ENCODE data around the gene ZNF500.

The ZNF500 gene

DNA sequence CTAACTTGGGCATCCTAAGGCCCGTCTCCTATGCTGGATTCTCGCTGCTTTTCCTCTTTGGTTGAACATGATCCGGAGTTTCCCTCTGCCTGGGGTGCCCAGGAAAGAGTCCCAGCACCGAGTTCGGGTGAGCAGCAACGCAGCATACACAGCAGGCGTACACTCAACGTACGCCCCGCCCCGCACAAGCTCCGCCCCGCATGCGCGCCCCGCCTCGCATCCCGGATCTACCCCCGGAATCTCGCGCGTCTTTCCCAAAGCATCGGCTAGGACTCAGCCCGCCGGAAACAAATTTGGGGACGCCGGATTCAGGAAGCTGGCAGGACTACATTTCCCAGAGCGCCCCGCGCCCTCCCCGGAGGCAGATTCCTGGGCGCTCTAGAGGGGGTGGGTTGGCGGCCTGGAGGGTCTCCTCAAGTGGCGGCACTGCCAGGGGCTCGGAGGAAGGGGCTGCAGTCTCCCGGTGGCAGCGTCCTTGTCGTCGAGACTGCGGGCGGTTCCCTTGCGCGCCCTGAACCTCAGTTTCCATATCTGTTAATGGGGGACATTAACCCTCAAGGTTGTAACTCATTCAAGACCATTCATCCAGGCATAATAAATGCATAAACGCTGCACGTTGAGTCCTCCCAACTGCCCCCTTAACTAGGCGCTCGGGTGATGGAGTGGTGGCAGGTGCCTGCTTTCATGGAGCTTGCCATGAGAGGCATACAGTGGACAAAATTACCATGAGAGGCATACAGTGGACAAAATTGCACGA, 1.8 kb upstream of the ZNF500 start:
- DNase-seq: peak; percentile 98

DNA sequence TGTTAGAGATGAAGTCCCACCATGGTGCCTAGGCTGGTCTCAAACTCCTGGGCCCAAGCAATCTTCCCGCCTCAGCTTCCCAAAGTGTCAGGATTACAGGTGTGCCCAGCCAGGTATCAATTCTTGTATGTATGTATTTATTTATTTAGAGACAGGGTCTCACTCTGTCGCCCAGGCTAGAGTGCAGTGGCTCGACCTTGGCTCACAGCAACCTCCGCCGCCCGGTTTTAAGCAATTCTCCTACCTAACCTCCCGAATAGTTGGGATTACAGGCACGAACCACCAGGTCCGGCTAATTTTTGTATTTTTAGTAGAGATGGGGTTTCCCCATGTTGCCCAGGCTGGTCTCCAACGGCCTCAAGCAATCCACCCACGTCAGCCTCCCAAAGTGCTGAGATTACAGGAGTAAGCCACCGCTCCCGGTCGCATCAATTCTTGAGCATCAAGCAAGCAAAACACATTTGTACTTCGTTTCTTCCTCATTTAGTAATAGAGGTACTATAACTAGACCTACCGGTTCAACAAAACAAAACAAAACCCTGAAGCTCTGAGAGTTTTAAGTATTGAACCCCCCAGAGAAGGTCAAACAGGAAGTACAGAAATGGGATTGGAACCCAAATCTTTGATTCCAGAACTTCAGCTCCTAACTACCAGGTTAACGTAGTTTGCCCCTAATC, 1.0 kb upstream of the ZNF500 start:
- no peak for DNase-seq

DNA sequence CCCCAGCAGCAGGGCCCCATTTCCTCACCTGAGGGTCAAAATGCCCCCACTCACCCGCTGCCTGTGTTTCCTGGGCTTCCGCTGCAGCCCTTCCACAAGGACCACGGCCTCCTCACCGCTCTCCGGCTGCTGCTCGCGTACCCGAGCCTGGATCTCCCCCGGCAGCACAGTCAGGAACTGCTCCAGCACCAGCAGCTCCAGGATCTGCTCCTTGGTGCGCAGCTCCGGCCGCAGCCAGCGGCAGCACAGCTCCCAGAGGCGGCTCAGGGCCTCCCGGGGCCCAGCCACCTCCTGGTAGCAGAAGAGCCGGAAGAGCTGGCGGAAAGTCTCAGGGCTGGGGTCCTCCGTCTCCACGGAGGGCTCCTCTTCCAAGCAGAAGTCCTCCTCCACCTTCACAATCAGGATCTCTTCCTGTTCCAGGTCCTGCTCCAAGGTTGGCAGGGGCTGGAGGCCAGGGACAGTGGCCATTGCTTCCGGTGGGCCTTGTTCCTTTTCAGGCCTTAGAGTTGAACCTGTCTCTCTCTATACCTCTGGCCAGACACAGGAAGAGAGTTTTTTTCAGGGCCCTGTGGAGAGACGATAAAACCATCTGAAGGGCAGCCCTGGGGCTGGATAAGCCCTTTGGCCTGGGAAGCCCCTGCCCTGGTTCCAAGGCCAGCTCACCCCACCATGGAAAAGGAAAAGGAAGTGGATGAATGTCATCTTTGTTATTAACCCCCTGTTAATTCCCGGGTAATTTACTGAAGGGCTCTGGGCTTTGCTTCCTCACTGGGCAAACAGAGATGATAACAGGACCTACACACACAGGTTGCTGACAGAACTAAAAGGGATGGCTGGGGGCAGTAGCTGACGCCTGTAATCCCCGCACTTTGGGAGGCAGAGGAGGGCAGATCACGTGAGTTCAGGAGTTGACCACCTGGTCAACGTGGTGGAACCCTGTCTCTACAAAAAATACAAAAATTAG, 1.2 kb downstream of the ZNF500 start:
- DNase-seq: no peak

DNA sequence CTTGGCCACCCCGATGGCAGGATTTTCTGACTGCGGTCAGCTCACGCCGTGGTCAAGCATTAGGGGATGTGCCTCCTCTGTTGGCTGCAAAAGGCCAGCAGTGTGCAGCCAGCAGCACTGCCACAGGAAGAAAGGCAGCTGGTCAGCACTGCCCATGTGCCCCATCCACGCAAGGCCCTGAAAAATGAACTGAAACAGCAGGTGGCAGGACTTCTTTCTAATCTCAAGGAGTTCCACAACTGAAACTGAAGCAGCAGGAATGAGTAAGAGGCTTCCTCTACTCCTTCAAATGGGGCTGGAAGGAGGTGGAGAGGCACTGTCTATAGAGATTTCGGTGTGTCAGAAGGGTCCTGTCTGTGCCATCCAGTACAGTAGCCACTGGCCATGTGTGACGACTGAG, 3.2 kb downstream of the ZNF500 start:
- DNase-seq: no peak

DNA sequence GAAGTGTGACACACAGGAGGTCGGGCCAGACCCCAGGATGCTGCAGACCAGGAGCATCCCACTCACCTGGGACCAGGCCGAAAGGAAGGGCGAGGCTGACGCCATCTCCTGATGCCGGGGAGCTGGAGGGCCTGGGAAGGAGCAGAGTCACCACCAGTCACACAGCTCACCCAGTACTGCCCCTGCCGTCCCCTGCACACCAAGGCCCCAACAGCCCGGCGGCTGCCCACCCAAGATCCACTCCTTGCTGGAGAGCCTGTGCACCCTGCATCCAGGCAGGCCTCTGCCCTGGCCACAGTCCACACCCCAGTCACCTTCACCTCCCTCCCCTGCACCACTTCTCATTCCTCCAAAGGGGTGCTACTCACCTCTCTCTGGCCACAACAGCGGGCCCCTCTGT, 4.8 kb downstream of the ZNF500 start:
- DNase-seq: no peak

DNA sequence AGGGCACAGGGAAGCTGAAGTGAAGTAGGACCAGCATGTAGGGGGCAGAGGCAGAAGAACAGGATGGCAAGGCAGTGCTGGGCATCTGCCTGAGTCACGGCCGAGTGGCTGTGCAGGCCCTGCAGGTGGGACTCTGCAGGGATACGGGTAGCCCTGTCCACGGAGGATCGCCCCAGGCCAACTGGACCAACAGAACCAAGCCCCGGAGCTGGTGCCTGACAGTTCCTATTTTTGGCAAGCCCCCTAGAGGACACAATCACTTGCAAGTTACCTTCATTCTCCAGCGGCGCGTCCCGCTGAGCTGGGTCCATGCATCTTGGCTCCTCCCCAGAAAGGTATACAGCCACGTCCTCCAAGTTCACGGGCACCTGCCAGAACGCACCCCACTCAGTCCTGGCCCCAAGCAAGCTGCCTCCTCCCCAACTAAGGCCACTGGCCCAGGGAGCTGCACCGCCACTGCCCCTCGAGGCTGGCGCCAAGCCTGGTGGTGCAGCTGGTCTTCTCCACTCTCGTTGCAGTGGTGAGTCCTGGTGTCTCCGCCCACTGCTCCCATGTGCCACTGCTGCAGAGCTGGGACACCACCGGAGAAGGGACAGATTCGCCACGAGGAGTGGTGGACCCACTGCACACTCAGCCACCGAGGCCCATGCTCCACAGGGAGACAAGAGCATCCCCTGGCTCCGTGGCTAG, 6.6 kb downstream of the ZNF500 start:
- no peak for DNase-seq

DNA sequence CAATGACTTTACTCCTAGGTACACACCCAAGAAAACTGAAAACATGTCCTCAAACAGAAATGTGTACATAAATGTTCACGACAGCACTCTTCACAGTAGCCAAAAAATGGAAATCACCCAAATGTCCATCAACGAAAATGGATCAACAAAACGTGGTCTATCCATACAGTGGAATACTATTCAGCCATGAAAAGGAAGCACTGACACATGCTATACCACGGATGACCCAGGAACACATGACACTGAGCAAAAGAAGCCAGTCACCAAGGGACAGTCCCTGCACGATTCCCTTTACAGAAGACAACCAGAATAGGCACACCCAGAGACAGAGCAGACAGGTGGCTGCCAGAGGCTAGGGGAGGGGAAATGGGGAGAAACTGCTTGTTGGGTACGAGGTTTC, 11.3 kb downstream of the ZNF500 start:
- no peak for DNase-seq

DNA sequence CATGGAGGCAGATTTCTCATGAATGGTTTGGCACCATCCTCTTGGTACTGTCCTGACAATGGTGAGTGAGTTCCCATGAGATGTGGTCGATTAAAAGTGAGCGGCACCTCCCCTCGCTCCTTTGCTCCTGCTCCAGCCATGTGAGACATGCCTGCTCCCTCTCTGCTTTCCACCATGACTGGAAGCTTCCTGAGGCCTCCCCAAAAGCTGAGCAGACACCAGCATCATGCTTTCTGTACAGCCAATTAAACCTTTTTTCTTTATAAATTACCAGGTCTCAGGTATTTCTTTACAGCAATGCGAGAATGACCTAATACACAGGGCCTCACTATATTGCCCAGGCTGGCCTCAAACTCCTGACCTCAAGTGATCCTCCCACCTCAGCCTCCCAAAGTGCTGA, 12.1 kb downstream of the ZNF500 start:
- no peak for DNase-seq

DNA sequence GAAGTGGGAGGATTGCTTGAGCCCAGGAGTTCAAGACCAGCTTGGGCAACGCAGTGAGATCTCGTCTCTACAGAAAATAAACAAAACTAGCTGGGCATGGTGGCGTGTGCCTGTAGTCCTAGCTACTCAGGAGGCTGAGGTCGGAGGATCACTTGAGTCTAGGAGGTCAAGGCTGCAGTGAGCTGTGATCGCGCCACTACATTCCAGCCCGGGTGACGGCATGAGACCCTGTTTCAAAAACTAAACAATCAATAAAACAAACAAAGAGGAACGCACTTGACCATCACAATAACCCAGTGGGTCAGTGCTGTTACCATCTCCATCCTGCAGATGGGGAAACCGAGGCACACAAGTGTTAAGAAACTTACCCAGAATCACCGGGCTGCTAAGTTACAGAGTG, 13.7 kb downstream of the ZNF500 start:
- no peak for DNase-seq

DNA sequence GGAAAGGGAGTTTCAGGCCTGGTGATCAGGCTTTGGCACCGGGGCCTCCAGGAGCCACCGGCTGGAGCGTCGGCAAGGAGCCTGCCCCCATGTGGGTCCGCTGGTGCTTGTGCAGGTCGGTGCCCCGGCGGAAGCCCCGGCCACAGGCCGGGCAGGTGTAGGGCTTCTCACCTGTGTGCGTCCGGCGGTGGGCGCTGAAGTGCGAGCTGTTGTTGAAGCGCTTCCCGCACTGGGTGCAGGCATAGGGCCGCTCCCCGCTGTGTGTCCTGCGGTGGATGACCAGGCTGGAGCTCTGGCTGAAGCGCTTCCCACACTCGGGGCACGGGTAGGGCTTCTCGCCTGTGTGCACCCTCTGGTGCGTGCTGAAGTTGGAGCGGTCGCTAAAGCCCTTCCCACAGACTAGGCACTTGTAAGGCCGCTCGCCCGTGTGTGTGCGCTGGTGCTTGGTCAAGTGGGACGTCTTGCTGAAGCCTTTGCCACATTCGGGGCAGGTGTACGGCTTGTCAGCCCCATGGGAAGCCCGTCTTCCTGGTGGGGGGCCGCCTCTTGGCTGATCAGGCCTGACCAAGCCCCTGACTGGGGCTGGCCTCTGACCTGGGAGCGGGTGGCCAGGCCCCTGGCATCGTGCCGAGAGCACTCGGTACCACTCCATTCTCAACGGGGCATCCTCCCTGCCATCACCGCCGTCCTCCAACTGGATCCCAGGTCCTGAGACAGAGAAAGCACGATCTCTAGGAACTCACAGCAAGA, 14.4 kb downstream of the ZNF500 start:
- no peak for DNase-seq

DNA sequence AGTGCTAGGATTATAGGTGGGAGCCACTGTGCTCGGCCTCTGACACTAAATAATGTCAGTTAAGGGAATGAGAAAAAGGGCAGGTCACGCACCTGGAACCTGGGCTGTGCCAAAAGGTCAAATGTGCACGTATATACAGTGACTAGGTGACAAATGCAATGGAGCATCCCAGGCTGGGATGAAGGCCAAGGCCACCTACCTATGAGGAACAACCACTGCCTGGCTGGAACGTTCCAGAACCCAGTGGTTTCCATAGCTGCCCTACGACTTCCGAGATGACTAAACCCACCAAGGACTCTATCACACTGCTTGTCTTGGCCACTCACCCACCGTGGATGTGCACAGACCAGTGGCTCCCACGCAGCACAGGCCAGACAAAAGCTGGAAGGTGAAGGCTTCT, 16.1 kb downstream of the ZNF500 start:
- DNase-seq: no peak

DNA sequence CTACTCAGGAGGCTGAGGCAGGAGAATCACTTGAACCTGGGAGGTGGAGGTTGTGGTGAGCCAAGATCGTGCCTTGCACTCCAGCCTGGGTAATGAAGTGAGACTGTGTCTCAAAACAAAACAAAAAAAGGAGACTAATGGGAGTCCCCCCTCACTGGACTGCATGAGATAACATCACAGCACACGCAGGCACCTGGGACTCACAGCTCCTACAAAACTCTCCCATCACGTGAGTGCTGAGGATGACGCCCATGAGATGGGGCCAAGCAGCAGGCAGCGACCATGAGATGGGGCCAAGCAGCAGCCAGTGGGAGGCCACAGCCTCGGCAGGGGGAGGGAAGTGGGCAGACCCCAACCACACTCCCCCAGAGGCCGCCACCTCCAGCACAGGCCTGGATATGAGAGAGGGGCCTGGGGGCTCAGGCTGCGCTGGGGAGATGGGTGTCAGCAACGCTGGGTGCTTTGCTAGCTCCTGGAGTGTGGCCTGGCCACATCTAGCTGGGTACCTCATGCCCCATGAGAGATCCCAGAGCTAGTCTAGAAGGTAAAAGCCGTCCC, 17.2 kb downstream of the ZNF500 start:
- no peak for DNase-seq

DNA sequence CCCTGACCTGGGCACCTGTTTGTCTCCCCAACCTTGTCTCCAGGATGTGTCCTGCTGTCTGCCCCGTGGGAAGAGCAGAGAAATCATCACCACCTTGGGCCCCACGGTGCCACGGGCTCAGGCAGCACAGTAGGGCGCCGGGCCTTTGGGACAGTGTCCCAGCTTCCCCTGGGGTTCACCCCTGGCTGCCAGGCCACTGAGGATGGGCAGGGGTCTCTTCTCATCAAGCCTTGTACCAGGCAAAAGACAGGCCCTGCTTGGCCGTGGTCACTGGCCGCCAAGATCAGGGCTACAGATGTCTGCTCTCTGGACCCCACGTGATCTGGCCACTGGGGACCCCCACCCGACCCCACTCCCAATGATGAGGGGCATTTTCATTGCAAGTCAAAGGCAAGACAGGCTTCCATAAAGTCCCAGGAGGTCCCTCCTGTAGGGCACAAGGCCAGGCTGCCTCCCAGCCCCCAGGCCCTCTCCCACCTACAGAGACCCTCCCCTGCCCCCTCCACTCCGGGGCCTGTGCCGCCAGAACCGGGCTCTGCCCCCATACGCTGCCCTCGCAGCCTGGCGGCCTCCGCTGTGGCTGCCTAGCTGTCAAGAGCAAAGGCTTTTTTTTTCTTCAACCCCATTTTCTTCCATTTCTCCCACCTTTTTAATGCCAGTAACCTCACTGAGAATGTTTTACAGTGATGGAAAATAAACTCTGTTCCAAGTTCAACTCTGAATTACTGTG, 18.1 kb downstream of the ZNF500 start:
- DNase-seq: no peak

DNA sequence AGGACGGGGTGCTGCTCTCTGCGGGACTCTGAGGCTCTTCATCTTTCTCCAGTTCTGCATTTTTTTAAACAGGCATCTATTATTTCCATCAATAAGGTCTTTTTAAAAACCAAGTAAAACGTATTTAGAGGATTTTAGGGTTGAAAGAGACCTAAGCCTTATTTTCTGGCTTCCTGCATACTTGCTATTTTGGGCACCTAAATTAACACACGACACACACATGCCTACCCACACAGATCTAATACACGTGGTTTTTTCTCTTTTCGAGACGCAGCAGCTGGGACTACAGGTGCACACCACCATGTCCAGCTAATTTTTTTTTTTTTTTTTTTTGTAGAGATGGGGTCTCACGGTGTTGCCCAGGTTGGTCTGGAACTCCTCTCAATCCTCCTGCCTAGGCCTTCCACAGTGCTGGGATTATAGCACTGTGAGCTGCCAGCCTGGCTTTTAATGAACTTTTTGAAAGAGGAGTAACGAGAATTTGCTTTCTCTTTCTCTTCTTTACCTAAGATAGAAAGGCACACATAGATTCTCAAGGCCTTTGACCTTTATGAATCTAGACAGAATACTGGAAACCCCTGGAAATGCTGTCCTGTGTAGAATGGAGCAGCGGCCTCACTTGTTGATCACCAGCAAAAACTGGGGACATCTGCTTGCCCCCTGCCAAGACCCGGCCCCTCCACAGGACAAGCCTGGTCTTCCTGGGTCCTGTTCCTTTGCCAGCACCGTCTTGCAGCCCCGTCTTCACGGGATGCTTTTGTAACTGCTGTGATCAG, 18.9 kb downstream of the ZNF500 start:
- DNase-seq: no peak

DNA sequence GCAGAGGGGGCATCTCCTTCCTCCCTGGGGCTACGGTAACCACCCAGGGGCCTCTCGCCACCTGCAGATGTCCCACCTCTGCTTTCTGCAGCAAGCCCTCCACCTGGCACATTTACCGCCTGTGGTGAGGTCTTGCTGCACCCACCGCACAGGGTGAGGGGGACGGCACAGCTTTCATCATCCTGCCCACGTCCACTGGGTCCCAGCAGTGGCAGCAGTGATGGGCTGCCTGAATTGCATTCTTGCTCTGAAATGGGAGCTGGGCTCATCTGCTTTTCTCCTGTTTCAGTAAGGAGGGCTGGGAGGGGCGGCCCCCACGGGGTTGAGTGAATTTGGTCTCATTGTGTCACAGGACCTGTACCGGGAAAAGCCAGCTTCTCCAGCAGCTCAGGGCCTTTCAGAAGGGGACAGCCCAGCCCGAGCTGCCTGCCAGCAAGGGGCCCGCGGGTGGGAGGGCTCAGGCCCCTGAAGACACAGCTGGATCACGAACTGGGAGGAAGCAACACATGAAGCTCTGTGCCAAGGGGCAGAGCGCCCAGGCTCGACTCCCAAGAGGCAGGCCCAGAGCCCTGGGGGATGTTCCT, 19.9 kb downstream of the ZNF500 start:
- no peak for DNase-seq

DNA sequence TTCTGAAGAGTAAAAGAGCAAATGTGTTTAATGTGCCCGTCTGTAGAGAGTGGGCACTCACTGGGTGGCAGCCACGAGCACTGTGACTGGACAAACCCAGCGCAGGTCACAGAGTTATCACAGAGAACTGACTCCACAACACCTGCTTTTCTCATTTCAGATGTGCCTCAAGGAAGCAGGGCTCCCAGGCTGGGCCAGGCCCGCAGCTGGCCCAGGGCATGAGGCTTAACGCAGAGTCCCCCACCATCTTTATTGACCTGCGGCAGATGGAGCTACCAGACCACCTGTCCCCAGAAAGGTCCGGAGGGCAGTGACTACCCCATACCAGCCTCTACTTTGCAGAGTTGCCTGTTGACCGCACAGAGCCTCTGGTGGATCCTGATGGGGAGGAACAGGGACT, 20.7 kb downstream of the ZNF500 start:
- no peak for DNase-seq

DNA sequence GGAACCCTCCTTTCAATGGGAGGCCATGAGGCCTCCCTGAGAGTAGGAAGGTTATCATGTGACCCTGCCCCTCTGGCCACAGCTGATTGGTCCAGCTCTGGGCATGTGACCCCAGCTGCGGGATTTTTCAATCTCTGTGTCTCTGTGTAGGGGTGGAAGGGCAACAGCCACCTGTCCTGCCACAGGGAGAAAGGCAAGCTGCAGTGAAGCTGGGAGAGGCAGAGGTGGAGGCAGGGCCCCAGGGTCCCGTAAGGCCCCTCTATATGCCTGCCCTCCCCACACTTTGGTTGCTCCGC, 21.7 kb downstream of the ZNF500 start:
- DNase-seq: no peak

DNA sequence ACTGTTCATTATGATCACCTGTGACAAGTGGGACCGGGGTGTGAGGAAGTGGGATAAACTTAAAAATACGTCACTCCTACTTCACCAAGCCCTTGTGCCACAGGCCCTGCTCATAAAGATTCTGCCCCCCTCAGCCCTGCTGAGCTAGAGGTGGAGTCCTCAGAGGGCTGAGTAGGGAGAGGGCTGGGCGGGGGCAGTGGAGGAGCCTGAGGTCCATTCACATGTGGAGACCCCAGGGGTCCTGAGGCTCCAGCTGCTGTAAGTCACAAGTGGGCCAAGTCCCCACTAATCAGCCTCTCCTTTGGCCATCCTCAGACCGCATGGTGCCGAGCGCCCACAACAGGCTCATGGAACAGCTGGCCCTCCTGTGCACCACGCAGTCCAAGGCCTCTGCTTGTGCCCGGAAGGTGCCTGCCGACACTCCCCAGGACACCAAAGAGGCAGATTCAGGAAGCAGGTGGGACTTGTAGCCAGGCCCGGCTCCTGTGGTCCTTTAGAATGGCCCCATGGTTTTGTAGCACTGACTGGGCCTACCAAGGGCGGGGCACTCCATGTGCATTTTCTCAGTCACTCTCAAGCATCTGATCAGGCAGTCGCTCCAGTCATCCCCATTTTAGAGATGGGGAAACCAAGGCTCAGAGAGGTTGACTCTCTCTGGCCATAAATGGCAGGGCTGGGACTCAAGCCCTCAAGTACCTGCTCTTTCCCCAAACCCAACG, 22.2 kb downstream of the ZNF500 start:
- no peak for DNase-seq

DNA sequence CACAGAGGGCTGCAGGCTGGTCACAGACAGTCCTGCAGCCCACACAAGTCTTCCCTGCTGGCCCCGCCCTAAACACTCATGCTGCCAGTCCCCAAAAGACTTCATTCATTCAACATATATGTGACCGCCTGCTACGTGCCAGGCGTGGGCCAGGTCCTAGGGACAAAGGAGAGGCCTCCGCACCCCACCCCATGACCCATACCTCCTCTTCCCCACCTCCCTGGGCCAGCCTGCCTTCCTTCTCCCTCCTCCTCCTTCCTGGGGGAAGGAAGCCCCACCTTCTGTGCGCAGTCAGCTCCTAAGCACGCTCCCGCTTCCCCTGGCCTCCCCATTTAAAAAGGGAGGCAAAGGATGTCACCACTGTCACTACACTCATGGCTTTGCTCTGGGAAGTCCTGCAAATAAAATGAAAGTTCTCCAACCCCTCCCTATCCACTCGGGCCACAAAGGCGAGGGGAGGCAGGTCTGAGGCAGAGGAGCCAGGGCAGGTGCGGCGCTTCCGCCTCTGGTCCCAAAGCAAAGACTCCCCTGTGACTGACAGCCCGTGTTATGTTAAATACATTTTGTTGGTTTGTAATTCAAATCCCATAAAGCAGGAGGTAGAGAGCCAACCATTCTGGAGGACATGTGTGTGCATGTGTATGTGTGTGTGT, 23.6 kb downstream of the ZNF500 start:
- no peak for DNase-seq
